H9 (cell line): ENCODE data around the gene LAMP5. TPM values are rescaled to one million over a fixed set of nuclear protein-coding genes. Genes with fewer than 3 reads are reported as not detected.
A peak's percentile ranks its signal among the peaks of the same experiment; 100 is the strongest.

ENCODE experiments used
- DNase-seq: peaks from one replicate; pipeline ENCODE4 v3.0.0-alpha.2; 2017
- H2AFZ ChIP-seq: one replicate; pipeline ENCODE4 v1.6.1; 2013; ENCODE audit warnings: mild to moderate bottlenecking, low read length, control low read depth, moderate library complexity
- H2AK5ac ChIP-seq: 2 replicates; pipeline ENCODE4 v1.6.1; 2013; ENCODE audit warnings: low read length, control low read depth, mixed read lengths; ENCODE audit not compliant: insufficient read length
- H2BK120ac ChIP-seq: one replicate; pipeline ENCODE4 v1.6.1; 2013; ENCODE audit warnings: low read depth, mild to moderate bottlenecking, low read length, control low read depth, inconsistent platforms; ENCODE audit not compliant: poor library complexity, severe bottlenecking
- H2BK12ac ChIP-seq: 2 replicates; pipeline ENCODE4 v1.6.1; 2013; ENCODE audit warnings: low read length, control low read depth, mixed read lengths, low read depth; ENCODE audit not compliant: insufficient read length
- H2BK15ac ChIP-seq: 2 replicates; pipeline ENCODE4 v1.6.1; 2013; ENCODE audit warnings: low read depth, low read length, control low read depth
- H2BK20ac ChIP-seq: one replicate; pipeline ENCODE4 v1.6.1; 2013; ENCODE audit warnings: low read depth, mild to moderate bottlenecking, low read length, control low read depth, inconsistent platforms; ENCODE audit not compliant: poor library complexity, severe bottlenecking
- H2BK5ac ChIP-seq: 2 replicates; pipeline ENCODE4 v1.6.1; 2013; ENCODE audit warnings: low read length, control low read depth, mixed read lengths; ENCODE audit not compliant: insufficient read length
- H3K14ac ChIP-seq: 2 replicates; pipeline ENCODE4 v1.6.1; 2013; ENCODE audit warnings: low read length, control low read depth; ENCODE audit not compliant: insufficient read depth
- H3K18ac ChIP-seq: 2 replicates; pipeline ENCODE4 v1.6.1; 2013; ENCODE audit warnings: low read depth, mild to moderate bottlenecking, mixed read lengths, low read length, control low read depth; ENCODE audit not compliant: insufficient read length
- H3K23ac ChIP-seq: 2 replicates; pipeline ENCODE4 v1.6.1; 2013; ENCODE audit warnings: low read length, control low read depth, mixed read lengths, low read depth; ENCODE audit not compliant: insufficient read length
- H3K23me2 ChIP-seq: 2 replicates; pipeline ENCODE4 v1.6.1; 2013; ENCODE audit warnings: low read depth, mild to moderate bottlenecking, mixed read lengths, low read length, control low read depth; ENCODE audit not compliant: insufficient read length, poor library complexity, severe bottlenecking
- H3K27ac ChIP-seq: 2 replicates; pipeline ENCODE4 v1.5.1; 2013; ENCODE audit warnings: low read length, control low read depth, mixed read lengths, low read depth; ENCODE audit not compliant: insufficient read length
- H3K27me3 ChIP-seq: 2 replicates; pipeline ENCODE4 v1.6.1; 2013; ENCODE audit warnings: low read length, control low read depth, inconsistent platforms; ENCODE audit not compliant: insufficient read depth
- H3K4ac ChIP-seq: 2 replicates; pipeline ENCODE4 v1.6.1; 2013; ENCODE audit warnings: low read depth, mild to moderate bottlenecking, control low read depth, inconsistent platforms, low read length, moderate library complexity
- H3K4me1 ChIP-seq: 2 replicates; pipeline ENCODE4 v1.6.1; 2013; ENCODE audit warnings: low read length, control low read depth, inconsistent platforms; ENCODE audit not compliant: insufficient read depth
- H3K4me2 ChIP-seq: 2 replicates; pipeline ENCODE4 v1.6.1; 2013; ENCODE audit warnings: low read length, control low read depth, mixed read lengths; ENCODE audit not compliant: insufficient read length, insufficient read depth
- H3K56ac ChIP-seq: 2 replicates; pipeline ENCODE4 v1.6.1; 2013; ENCODE audit warnings: low read depth, mild to moderate bottlenecking, mixed read lengths, low read length, control low read depth; ENCODE audit not compliant: insufficient read length
- H3K79me1 ChIP-seq: 2 replicates; pipeline ENCODE4 v1.6.1; 2013; ENCODE audit warnings: low read depth, mild to moderate bottlenecking, moderate library complexity, low read length, control low read depth, inconsistent platforms; ENCODE audit not compliant: insufficient read depth, poor library complexity, severe bottlenecking
- H3K79me2 ChIP-seq: 2 replicates; pipeline ENCODE4 v1.6.1; 2013; ENCODE audit warnings: low read length, control low read depth, inconsistent platforms; ENCODE audit not compliant: insufficient read depth
- H3K9ac ChIP-seq: 2 replicates; pipeline ENCODE4 v1.6.1; 2013; ENCODE audit warnings: low read length, control low read depth, mixed read lengths; ENCODE audit not compliant: insufficient read length; ENCODE audit errors: extremely low read depth
- H3K9me3 ChIP-seq: one replicate; pipeline ENCODE4 v1.6.1; 2013; ENCODE audit warnings: low read depth, low read length, inconsistent platforms; ENCODE audit not compliant: control insufficient read depth
- H3T11ph ChIP-seq: one replicate; pipeline ENCODE4 v1.6.1; 2013; ENCODE audit warnings: mild to moderate bottlenecking, low read length, control low read depth, inconsistent platforms
- H4K20me1 ChIP-seq: one replicate; pipeline ENCODE4 v1.6.1; 2013; ENCODE audit not compliant: control insufficient read depth, insufficient read length, insufficient read depth
- H4K5ac ChIP-seq: 2 replicates; pipeline ENCODE4 v1.6.1; 2013; ENCODE audit warnings: low read depth, mild to moderate bottlenecking, mixed read lengths, low read length, control low read depth; ENCODE audit not compliant: insufficient read length
- H4K8ac ChIP-seq: replicated peaks from 2 replicates; pipeline ENCODE4 v1.6.1; 2013; ENCODE audit warnings: low read length, control low read depth, mixed read lengths, low read depth; ENCODE audit not compliant: insufficient read length
- H4K91ac ChIP-seq: 2 replicates; pipeline ENCODE4 v1.6.1; 2013; ENCODE audit warnings: low read depth, mild to moderate bottlenecking, moderate library complexity, mixed read lengths, low read length, control low read depth; ENCODE audit not compliant: insufficient read length
- H3K27ac Mint-ChIP-seq, 3 experiments: 2 replicates in 2 of 3; 3 replicates in 1 of 3; pipeline ENCODE4 v1.8.0; 2020 to 2021; ENCODE audit warnings: mixed read lengths in 3 of 3, mild to moderate bottlenecking in 1 of 3, moderate library complexity in 1 of 3
- H3K27me3 Mint-ChIP-seq: 2 replicates; pipeline ENCODE4 v1.8.0; 2021; ENCODE audit warnings: low read depth, mild to moderate bottlenecking, moderate library complexity, mixed read lengths
- H3K36me3 Mint-ChIP-seq, 3 experiments: 2 replicates in 2 of 3; 3 replicates in 1 of 3; pipeline ENCODE4 v1.8.0; 2020 to 2021; ENCODE audit warnings: low read depth in 3 of 3, mixed read lengths in 3 of 3; ENCODE audit not compliant: insufficient read depth in 1 of 3
- H3K4me1 Mint-ChIP-seq, 2 experiments: 2 replicates each; pipeline ENCODE4 v1.8.0; 2020; ENCODE audit warnings: mixed read lengths in 2 of 2
- H3K4me3 Mint-ChIP-seq, 2 experiments: 2 replicates in 1 of 2; 3 replicates in 1 of 2; pipeline ENCODE4 v1.8.0; 2020 to 2021; ENCODE audit warnings: mild to moderate bottlenecking in 2 of 2, mixed read lengths in 2 of 2, moderate library complexity in 1 of 2
- H3K9me3 Mint-ChIP-seq, 2 experiments: 2 replicates in 1 of 2; 3 replicates in 1 of 2; pipeline ENCODE4 v1.8.0; 2020; ENCODE audit warnings: mild to moderate bottlenecking in 2 of 2, mixed read lengths in 2 of 2, moderate library complexity in 1 of 2
- CTCF ChIP-seq: fragments of 200-600 bp; sonication (generic); conservative IDR thresholded peaks from 3 replicates; pipeline ENCODE4 v1.8.0; 2021; ENCODE audit warnings: antibody characterized with exemption, mild to moderate bottlenecking
- WGBS: extraction: QIAGEN DNeasy Blood & Tissue Kit; methylation state at CpG from one replicate; pipeline ENCODE4 v1.1.7; 2013; ENCODE audit warnings: missing lambda C conversion rate, low lambda C conversion rate, mixed read lengths; ENCODE audit not compliant: insufficient read length; ENCODE audit errors: extremely low coverage; 5-methylcytosine and 5-hydroxymethylcytosine counted together
- total RNA-seq: library from RNA; stranded (reverse); gene quantifications from 2 replicates; pipeline ENCODE4 v1.2.1, GENCODE V29; 2021

LAMP5 gene
- total RNA-seq, 1 experiment from 2014 or later = 0.35 TPM

GRCh38 chr20:9514072-9514460 lies 324 bp upstream of the LAMP5 start:
- no peak overlapping the region for H2BK5ac ChIP-seq
- no peak overlapping the region for H3K27ac Mint-ChIP-seq
- no peak overlapping the region for H3T11ph ChIP-seq
- H4K91ac ChIP-seq = no peak overlapping the region
- no peak for DNase-seq
- H2BK12ac ChIP-seq = no peak overlapping the region
- H3K9me3 ChIP-seq = no peaks in the 10 kb centered on the region
- H2BK15ac ChIP-seq = no peak overlapping the region
- H4K8ac ChIP-seq = no peak overlapping the region
- no peak overlapping the region for H2AFZ ChIP-seq
- H3K14ac ChIP-seq = no peak overlapping the region
- no peak overlapping the region for H2BK120ac ChIP-seq
- no peak overlapping the region for H3K18ac ChIP-seq
- H4K5ac ChIP-seq = no peak overlapping the region
- H3K4me3 Mint-ChIP-seq = peak overlapping the region; percentile 58 to 91
- H3K4me1 Mint-ChIP-seq = peaks cover 47 to 51% of the 10 kb centered on the region in 2 experiments
- H3K79me1 ChIP-seq = no peaks in the 10 kb centered on the region
- H3K27me3 Mint-ChIP-seq = peaks cover 100% of the 10 kb centered on the region
- H3K23me2 ChIP-seq = peaks cover 27% of the 10 kb centered on the region
- WGBS = no CpG with 5 or more reads among the region's 9 CpGs
- no peak for TF ChIP-seq CTCF
- no peaks in the 10 kb centered on the region for H4K20me1 ChIP-seq
- no peak overlapping the region for H3K23ac ChIP-seq
- no peak overlapping the region for H2AK5ac ChIP-seq
- H3K4ac ChIP-seq = no peak overlapping the region
- no peaks in the 10 kb centered on the region for H3K79me2 ChIP-seq
- no peak overlapping the region for H3K56ac ChIP-seq
- peaks cover 0 to 2% (median 0%) of the 10 kb centered on the region in 3 experiments; a peak in 2 of 7 replicates for H3K36me3 Mint-ChIP-seq
- no peak overlapping the region for H3K9ac ChIP-seq
- H3K9me3 Mint-ChIP-seq = peaks cover 0 to 3% of the 10 kb centered on the region in 2 experiments; a peak in 1 of 5 replicates
- peaks cover 5% of the 10 kb centered on the region; the same call in 1 of the 2 replicates for H3K4me1 ChIP-seq
- H3K27ac ChIP-seq = no peak overlapping the region
- H3K4me2 ChIP-seq = peak overlapping the region; percentile 93
- no peak overlapping the region for H2BK20ac ChIP-seq
- peaks cover 49% of the 10 kb centered on the region; the same call in 1 of the 2 replicates for H3K27me3 ChIP-seq
